CD14-positive monocyte (primary cell): ENCODE data around the gene EGF. TPM values are rescaled to one million over a fixed set of nuclear protein-coding genes. Genes with fewer than 3 reads are reported as not detected.
"Not testable (repeated sequence)": the region's sequence is repeated elsewhere in the genome, so short reads cannot be mapped to it uniquely, and the experiment has no call there.

Experiments used
- DNase-seq, 3 donors: peaks; one replicate each; pipeline ENCODE4 v3.0.0-alpha.2; 2011 to 2022
- H2AFZ ChIP-seq: 2 replicates; pipeline ENCODE4 v1.6.0; 2012; ENCODE audit warnings: mild to moderate bottlenecking, low read depth, low read length, inconsistent platforms; ENCODE audit not compliant: insufficient read depth, poor library complexity, severe bottlenecking
- H3K27ac ChIP-seq, 2 donors: 1 replicate in 1 of 2; 2 replicates in 1 of 2; pipeline ENCODE4 v1.5.1; 2012 to 2013; ENCODE audit warnings: low read length in 2 of 2, control low read depth in 1 of 2, inconsistent platforms in 1 of 2, low read depth in 1 of 2, mild to moderate bottlenecking in 1 of 2
- H3K27me3 ChIP-seq, 2 donors: one replicate each; pipeline versions ENCODE4 v1.6.0 to v1.6.1; 2011 to 2013; ENCODE audit warnings: low read length in 2 of 2; ENCODE audit not compliant: control insufficient read depth in 2 of 2, insufficient read depth in 2 of 2
- H3K36me3 ChIP-seq, 2 donors: replicated peaks in 1 of 2; 1 replicate in 1 of 2; 2 replicates in 1 of 2; pipeline versions ENCODE4 v1.5.1 to v1.6.1; 2012 to 2013; ENCODE audit warnings: low read length in 2 of 2, control low read depth in 1 of 2, inconsistent platforms in 1 of 2, mild to moderate bottlenecking in 1 of 2; ENCODE audit not compliant: insufficient read depth in 2 of 2, control insufficient read depth in 1 of 2
- H3K4me1 ChIP-seq, 2 donors: 1 replicate in 1 of 2; 2 replicates in 1 of 2; pipeline versions ENCODE4 v1.5.1 to v1.6.1; 2012 to 2013; ENCODE audit warnings: low read length in 2 of 2, control low read depth in 1 of 2, inconsistent platforms in 1 of 2, mild to moderate bottlenecking in 1 of 2, moderate library complexity in 1 of 2; ENCODE audit not compliant: insufficient read depth in 2 of 2, control insufficient read depth in 1 of 2
- H3K4me2 ChIP-seq: replicated peaks from 2 replicates; pipeline ENCODE3; 2012; ENCODE audit warnings: low read length, moderate library complexity, mild to moderate bottlenecking; ENCODE audit not compliant: poor library complexity, severe bottlenecking; ENCODE audit errors: extremely low read depth
- H3K4me3 ChIP-seq, 3 experiments: fragments of 200-600 bp in 1 of 3; sonication (generic) in 1 of 3; replicated peaks in 1 of 3; 1 replicate in 2 of 3; 2 replicates in 1 of 3; pipeline ENCODE4 v1.5.1; 2011 to 2013; ENCODE audit warnings: low read length in 3 of 3, mild to moderate bottlenecking in 3 of 3, control low read depth in 2 of 3, low read depth in 2 of 3, inconsistent platforms in 1 of 3, moderate library complexity in 1 of 3
- H3K79me2 ChIP-seq: 2 replicates; pipeline ENCODE4 v1.6.0; 2012; ENCODE audit warnings: mild to moderate bottlenecking, control low read depth, inconsistent platforms, low read length, moderate library complexity; ENCODE audit not compliant: insufficient read depth
- H3K9ac ChIP-seq: 2 replicates; pipeline ENCODE4 v1.6.0; 2017; ENCODE audit warnings: low read length, mild to moderate bottlenecking; ENCODE audit not compliant: insufficient read depth, poor library complexity, severe bottlenecking
- H3K9me3 ChIP-seq, 2 donors: replicated peaks in 1 of 2; 1 replicate in 1 of 2; 2 replicates in 1 of 2; pipeline versions ENCODE4 v1.5.1 to v1.6.1; 2012 to 2013; ENCODE audit warnings: low read length in 2 of 2, control low read depth in 1 of 2; ENCODE audit not compliant: control insufficient read depth in 1 of 2, insufficient read depth in 1 of 2
- H4K20me1 ChIP-seq: 2 replicates; pipeline ENCODE4 v1.6.0; 2012; ENCODE audit warnings: mild to moderate bottlenecking, low read length, control low read depth, moderate library complexity; ENCODE audit not compliant: insufficient read depth
- H3K27ac Mint-ChIP-seq, 7 donors: one replicate each; pipeline ENCODE4 v1.8.0; 2020; ENCODE audit warnings: mild to moderate bottlenecking in 7 of 7, mixed read lengths in 7 of 7, moderate library complexity in 6 of 7, inconsistent platforms in 2 of 7
- H3K27me3 Mint-ChIP-seq, 3 donors: one replicate each; pipeline ENCODE4 v1.8.0; 2021 to 2022; ENCODE audit warnings: low read depth in 3 of 3, mild to moderate bottlenecking in 3 of 3, mixed read lengths in 3 of 3, moderate library complexity in 3 of 3, inconsistent platforms in 1 of 3
- H3K36me3 Mint-ChIP-seq, 2 donors: one replicate each; pipeline ENCODE4 v1.8.0; 2020; ENCODE audit warnings: mixed read lengths in 2 of 2, inconsistent platforms in 1 of 2, mild to moderate bottlenecking in 1 of 2
- H3K4me1 Mint-ChIP-seq: one replicate; pipeline ENCODE4 v1.8.0; 2020; ENCODE audit warnings: mild to moderate bottlenecking, mixed read lengths
- H3K4me3 Mint-ChIP-seq, 2 donors: one replicate each; pipeline ENCODE4 v1.8.0; 2020; ENCODE audit warnings: mild to moderate bottlenecking in 2 of 2, mixed read lengths in 2 of 2, moderate library complexity in 1 of 2
- H3K9me3 Mint-ChIP-seq, 7 donors: one replicate each; pipeline ENCODE4 v1.8.0; 2020 to 2022; ENCODE audit warnings: mixed read lengths in 7 of 7, mild to moderate bottlenecking in 6 of 7, moderate library complexity in 6 of 7, inconsistent platforms in 2 of 7
- CTCF ChIP-seq: fragments of 200-600 bp; IDR thresholded peaks from one replicate; pipeline ENCODE4 v1.8.0; 2022; ENCODE audit warnings: antibody characterized with exemption, mild to moderate bottlenecking
- WGBS: methylation state at CpG from one replicate; pipeline ENCODE4 v1.1.5; 2013; ENCODE audit warnings: missing lambda C conversion rate; ENCODE audit not compliant: insufficient coverage; 5-methylcytosine and 5-hydroxymethylcytosine counted together
- intact Hi-C, 2 donors: fragments of 100-400 bp; cut with micrococcal nuclease; formaldehyde crosslinking; loops; one replicate each; pipeline versions ENCODE4 v1.15.0 to v1.15.1; 2023
- polyA plus RNA-seq, 3 donors: library from polyadenylated mRNA; depleted of rRNA in 1 of 3; unstranded in 2 of 3; stranded (reverse) in 1 of 3; fragments of 300-500 nt in 2 of 3; fragments of >200 nt in 1 of 3; fragmentation: Illumina TruSeq in 2 of 3; gene quantifications; 1 replicate in 2 of 3; 2 replicates in 1 of 3; pipeline ENCODE4 v1.2.3, GENCODE V29; 2012 to 2021

EGF gene
- polyA plus RNA-seq, 3 donors, result 0.17 to 4.8 TPM; not detected in 1

- H3K36me3 Mint-ChIP-seq, result peaks cover 0 to 12% of the 10 kb centered on the region in 2 donors
- Histone ChIP-seq H3K27ac (no peak overlapping the region), H3K9me3 (peaks cover 3 to 20% of the 10 kb centered on the region in 2 donors), H3K4me1 (peaks cover 36 to 37% of the 10 kb centered on the region in 2 donors), H3K4me2 (peak overlapping the region; percentile 60), H3K27me3 (peaks cover 75 to 76% of the 10 kb centered on the region in 2 donors), H3K36me3 (no peaks in the 10 kb centered on the region), H3K9ac (no peak overlapping the region), H4K20me1 (no peaks in the 10 kb centered on the region), H3K79me2 (no peaks in the 10 kb centered on the region), H3K4me3 (peak overlapping the region in 1 of 3 experiments; percentile 45), H2AFZ (no peak overlapping the region)
- DNase-seq, result no peak
- H3K9me3 Mint-ChIP-seq, result peaks cover 3 to 16% (median 7%) of the 10 kb centered on the region in 7 donors
- no peak for TF ChIP-seq CTCF
- peak overlapping the region in 4 of 7 donors; percentile 24 to 66 (median 36) for H3K27ac Mint-ChIP-seq
- intact Hi-C loops, result no loop called here
- WGBS, result no CpG with 5 or more reads among the region's 8 CpGs
- H3K27me3 Mint-ChIP-seq, result peaks cover 70 to 82% (median 76%) of the 10 kb centered on the region in 3 donors
- H3K4me1 Mint-ChIP-seq, result peaks cover 43% of the 10 kb centered on the region
- H3K4me3 Mint-ChIP-seq, result peak overlapping the region in 1 of 2 donors; percentile 85
These were observed 120.8 kb downstream of the EGF start for GRCh38 chr4:110033355-110034025.

DNA sequence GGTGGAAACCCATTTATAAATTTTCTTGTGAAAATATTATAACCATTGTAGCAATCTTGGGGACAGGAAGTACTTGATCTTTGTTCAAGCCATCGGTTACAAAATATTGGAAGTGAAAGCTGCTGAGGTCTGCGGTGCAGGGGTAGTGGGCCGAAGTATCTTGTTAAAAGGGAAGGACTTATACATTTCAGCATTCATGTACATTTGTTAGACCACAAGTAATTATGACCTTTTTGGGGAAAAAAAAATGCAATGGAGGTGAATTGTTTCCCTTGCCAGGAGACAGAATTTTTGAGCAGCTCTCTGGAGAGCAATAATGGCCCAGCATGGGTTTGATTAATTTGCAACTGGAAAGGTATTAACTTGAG, 121.3 kb downstream of the EGF start:
- H3K27me3 Mint-ChIP-seq, result peaks cover 73 to 82% (median 78%) of the 10 kb centered on the region in 3 donors

DNA sequence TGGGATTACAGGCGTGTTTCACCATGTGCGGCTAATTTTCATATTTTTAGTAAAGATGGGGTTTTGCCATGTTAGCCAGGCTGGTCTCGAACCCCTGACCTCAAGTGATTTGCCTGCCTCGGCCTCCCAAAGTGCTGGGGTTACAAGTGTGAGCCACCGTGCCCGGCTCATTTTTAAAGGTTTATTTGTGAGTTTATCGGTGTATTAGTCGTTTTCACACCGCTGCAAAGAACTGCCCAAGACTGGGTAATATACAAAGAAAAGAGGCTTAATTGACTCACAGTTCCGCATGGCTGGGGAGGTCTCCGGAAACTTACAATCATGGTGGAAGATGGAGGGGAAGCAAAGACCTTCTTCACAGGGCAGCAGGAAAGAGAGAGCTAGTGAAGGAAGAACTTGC, 126.5 kb downstream of the EGF start:
- intact Hi-C loops, H4K20me1 ChIP-seq, H3K9me3 ChIP-seq, H3K36me3 Mint-ChIP-seq, DNase-seq, H3K9ac ChIP-seq, H3K27ac Mint-ChIP-seq, H2AFZ ChIP-seq, H3K36me3 ChIP-seq, H3K4me2 ChIP-seq, H3K79me2 ChIP-seq, H3K4me3 ChIP-seq, H3K27ac ChIP-seq, H3K9me3 Mint-ChIP-seq: not testable (repeated sequence)
- Histone ChIP-seq H3K27me3 (peaks cover 90 to 97% of the 10 kb centered on the region in 2 donors), H3K4me1 (peaks cover 12 to 14% of the 10 kb centered on the region in 2 donors)
- peak overlapping the region in 1 of 2 donors; percentile 77 for H3K4me3 Mint-ChIP-seq
- 100% methylated on average over 3 of the region's 11 CpGs for WGBS
- peaks cover 78 to 95% (median 78%) of the 10 kb centered on the region in 3 donors for H3K27me3 Mint-ChIP-seq
- H3K4me1 Mint-ChIP-seq, result peaks cover 23% of the 10 kb centered on the region

More for the DNA sequence above, 121.3 kb downstream of the EGF start:
- Mint-ChIP-seq H3K9me3 (peaks cover 3 to 16% (median 7%) of the 10 kb centered on the region in 7 donors), H3K27ac (peak overlapping the region in 4 of 7 donors; percentile 14 to 76 (median 47)), H3K4me1 (peaks cover 43% of the 10 kb centered on the region), H3K4me3 (peak overlapping the region; percentile 5 to 85), H3K36me3 (peaks cover 0 to 12% of the 10 kb centered on the region in 2 donors)
- no peaks in the 10 kb centered on the region for H3K79me2 ChIP-seq
- H3K36me3 ChIP-seq, result no peaks in the 10 kb centered on the region
- no peak overlapping the region for H3K9ac ChIP-seq
- peaks cover 3 to 20% of the 10 kb centered on the region in 2 donors for H3K9me3 ChIP-seq
- H4K20me1 ChIP-seq, result no peaks in the 10 kb centered on the region
- intact Hi-C loops, result no loop called here
- H3K27me3 ChIP-seq, result peaks cover 75 to 76% of the 10 kb centered on the region in 2 donors
- peak overlapping the region; percentile 60 for H3K4me2 ChIP-seq
- peak overlapping the region in 1 of 3 experiments; percentile 45 for H3K4me3 ChIP-seq
- peak; percentile 69 to 75 (median 74) for DNase-seq
- H3K4me1 ChIP-seq, result peaks cover 36 to 37% of the 10 kb centered on the region in 2 donors
- H3K27ac ChIP-seq, result no peak overlapping the region
- WGBS, result no CpG with 5 or more reads among the region's 3 CpGs
- no peak for TF ChIP-seq CTCF
- no peak overlapping the region for H2AFZ ChIP-seq
